ENCODE results near the gene FRMD8.

FRMD8 gene

DNA sequence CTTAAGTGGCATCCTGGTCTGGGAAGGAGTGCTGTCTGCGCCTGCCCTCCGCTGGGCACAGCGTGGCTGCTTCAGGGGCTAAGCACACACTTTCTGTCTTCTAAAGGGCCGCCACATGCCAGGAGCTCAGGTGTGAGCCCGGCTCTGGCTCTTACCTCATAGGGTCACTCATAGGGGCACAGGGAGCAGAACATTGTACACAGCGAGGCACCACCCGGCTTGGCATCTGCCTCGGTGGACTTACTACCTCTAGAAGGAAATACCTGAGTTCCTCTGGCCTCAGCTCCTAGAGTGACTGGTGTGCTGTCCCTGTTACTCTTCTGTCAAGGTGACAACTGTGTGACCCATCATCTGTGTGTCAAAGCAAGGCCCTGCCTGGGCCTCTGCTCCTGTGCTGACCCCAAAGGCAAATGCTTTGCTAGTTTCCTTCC lies 49.6 kb downstream of the FRMD8 start:
- TF ChIP-seq, protein P1, sequence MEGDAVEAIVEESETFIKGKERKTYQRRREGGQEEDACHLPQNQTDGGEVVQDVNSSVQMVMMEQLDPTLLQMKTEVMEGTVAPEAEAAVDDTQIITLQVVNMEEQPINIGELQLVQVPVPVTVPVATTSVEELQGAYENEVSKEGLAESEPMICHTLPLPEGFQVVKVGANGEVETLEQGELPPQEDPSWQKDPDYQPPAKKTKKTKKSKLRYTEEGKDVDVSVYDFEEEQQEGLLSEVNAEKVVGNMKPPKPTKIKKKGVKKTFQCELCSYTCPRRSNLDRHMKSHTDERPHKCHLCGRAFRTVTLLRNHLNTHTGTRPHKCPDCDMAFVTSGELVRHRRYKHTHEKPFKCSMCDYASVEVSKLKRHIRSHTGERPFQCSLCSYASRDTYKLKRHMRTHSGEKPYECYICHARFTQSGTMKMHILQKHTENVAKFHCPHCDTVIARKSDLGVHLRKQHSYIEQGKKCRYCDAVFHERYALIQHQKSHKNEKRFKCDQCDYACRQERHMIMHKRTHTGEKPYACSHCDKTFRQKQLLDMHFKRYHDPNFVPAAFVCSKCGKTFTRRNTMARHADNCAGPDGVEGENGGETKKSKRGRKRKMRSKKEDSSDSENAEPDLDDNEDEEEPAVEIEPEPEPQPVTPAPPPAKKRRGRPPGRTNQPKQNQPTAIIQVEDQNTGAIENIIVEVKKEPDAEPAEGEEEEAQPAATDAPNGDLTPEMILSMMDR (IDR thresholded peaks at IDR 0.05; ENCODE audit: low read depth, low read length) = no peak
- no peak overlapping the region for H3K4me3 ChIP-seq (ENCODE audit: low read depth, low read length)

DNA sequence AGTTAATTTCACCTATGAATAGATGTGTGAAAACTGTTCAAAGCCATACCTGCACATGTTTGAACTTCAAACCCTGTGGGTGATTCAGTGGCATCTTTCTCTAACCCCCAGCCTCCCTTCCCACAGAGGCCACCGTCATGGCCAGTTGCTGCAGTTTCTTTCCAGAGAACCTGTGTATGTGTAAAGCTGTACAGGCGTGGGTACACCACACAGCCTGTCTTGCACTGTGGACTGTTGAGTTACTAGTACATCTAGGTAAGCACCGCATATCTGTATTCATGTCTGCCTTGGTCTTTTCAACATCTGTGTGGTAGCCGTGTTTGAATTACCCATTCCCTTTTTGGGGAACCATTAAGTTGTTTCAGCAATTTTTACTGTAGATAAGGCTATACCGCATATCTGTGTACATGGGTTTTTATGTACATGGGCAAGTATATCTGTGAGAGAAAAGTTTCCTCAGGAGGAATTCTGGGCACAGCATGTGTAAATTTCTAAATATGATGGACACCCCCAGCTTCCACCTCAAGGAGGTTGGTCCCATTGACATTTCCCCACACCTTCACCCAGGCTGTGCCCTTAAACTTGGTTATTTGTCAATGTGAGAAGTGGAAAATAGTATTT lies 50.1 kb downstream of the FRMD8 start:
- H3K4me3 ChIP-seq (ENCODE audit: low read depth, low read length) = no peak overlapping the region
- TF ChIP-seq, protein P1 (IDR thresholded peaks at IDR 0.05; ENCODE audit: low read depth, low read length) = no peak

DNA sequence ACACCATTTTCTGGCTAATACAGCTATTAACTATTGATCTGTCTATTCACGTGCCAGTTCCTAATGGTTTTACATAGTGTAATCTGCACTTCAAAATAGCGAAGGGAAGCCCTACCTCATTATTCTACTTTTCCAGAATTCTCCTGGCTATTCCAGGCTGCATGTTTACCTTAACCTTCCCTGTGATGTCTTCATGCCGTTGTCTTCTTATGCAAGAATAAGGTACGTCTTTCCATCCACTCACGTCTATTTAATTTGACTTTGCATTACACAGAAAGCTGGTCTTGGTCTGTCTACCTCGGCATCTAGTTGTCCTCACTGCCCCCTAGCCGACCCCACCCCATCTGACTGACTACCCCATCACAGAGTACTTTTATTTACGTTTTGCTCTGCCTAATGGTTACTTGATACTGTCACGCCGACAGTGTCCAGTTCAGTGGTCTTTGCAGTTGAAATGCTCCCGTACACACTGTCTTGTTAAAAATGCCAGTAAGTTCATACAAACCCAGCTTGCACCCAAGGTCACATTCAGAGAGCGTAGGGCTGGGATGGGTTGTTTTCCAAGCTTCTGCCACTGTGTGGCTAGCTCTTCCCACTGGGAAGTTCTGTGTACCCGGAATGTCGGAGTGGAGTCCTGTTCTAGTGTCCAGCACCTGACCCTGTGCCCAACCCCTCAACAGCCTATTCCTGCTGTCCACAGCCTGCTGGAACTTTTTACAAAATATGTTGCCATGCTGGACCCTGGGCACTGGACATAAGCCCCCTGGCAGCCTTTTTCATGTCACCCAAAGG lies 51.2 kb downstream of the FRMD8 start:
- TF ChIP-seq, protein P1 (IDR thresholded peaks at IDR 0.05; ENCODE audit: low read depth, low read length) = no peak
- no peak overlapping the region for H3K4me3 ChIP-seq (ENCODE audit: low read depth, low read length)

DNA sequence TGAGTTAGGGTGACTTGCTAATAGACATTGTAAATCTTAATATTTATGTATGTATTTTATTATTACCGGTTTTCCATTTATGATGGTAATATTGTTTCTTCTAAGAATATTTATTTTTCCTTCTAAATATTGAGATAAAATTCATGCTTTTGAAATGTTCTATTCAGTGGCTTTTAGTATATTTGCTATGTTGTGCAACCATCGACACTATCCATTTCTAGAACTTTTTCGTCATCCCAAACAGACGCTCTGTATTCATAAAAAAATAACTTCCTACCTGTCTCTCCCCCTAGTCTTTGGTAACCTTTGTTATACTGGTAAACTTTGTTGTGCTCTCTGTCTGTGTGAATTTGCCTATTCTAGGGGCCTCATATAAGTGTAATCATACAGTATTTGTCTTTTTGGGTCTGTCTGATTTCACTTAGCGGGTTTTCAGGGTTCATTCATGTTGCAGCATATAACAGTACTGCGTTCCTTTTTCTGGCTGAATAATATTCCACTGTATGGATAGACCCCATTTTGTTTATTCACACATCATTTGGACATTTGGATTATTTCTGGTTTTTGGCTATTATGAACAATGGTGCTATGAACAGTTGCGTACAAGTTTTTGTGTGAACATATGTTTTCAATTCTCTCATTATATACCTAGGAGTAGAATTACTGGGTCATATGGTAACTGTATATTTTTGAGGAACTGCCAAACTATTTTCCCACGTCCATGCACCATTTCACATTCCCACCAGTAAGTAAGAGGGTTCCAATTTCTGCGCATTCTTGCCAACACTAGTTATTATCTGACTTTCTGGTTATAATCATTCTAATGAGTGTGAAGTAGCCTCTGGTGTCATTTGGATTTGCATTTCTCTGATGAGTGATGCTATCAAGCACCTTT lies 52.1 kb downstream of the FRMD8 start:
- TF ChIP-seq, protein P1 (IDR thresholded peaks at IDR 0.05; ENCODE audit: low read depth, low read length) = no peak

DNA sequence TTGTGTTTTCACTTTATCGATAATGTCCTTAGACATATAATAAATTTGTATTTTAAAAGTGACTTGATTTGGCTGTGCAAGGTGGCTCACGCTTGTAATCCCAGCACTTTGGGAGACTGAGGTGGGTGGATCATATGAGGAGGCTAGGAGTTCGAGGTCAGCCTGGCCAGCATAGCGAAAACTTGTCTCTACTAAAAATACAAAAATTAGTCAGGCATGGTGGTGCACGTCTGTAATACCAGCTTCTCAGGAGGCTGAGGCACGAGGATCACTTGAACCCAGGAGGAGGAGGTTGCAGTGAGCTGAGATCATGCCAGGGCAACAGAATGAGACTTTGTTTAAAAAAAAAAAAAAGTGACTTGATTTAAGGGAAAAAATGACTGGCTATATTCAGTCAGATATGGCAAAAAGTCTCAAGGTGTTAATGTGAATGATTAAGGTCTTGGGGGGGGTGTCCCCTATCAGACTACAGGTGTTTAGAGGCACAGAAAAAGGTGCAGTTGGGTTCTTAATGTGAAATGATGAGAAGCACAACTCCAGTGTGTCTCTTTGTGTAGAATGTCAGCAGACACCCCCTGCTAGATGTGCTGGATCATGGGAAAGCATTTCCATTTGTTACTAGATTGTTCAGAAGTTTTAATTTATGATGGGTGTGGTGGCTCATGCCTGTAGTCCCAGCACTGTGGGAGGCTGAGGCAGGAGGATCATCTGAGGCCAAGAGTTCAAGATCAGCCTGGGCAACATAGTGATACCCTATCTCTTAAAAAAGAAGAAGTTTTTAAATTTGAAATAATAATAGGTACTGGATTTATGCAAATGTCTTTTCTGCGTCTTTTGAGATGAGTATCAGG lies 53.1 kb downstream of the FRMD8 start:
- TF ChIP-seq, protein P1 (IDR thresholded peaks at IDR 0.05; ENCODE audit: low read depth, low read length) = no peak
- H3K4me3 ChIP-seq (ENCODE audit: low read depth, low read length) = no peak overlapping the region

More for the DNA sequence above, 52.1 kb downstream of the FRMD8 start:
- H3K4me3 ChIP-seq (ENCODE audit: low read depth, low read length) = no peak overlapping the region

DNA sequence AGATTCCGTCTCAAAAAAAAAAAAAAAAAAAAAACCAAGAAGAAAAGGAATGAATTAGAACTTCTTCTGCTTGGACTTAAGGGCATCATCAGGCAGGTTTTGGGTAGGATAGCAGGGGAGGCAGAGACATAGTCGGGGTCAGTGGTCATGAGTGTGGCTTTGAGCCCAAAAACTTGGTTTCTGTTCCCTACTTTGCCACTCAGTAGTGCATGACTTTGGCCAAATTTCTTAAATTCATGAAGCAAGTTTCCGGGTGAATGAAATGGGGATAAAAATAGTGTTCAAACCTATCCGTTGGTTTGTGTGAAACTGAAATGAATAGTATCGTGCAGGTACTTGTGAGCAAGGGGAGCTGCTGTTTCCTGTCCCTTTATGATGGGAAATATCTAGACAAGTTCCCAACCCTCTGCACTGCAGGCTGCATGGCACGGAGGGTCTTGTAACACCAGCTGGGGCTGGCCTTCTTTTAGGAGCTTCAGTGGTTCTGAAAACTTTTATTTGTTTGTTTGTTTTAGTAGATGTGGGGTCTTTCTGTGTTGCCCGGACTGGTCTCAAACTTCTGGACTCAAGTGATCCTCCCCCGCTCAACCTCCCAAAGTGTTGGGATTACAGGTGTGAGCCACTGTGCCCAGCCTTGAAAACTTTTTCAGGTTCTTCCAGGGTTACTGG lies 54.5 kb downstream of the FRMD8 start:
- H3K4me3 ChIP-seq (ENCODE audit: low read depth, low read length) = no peak overlapping the region
- TF ChIP-seq, protein P1 (IDR thresholded peaks at IDR 0.05; ENCODE audit: low read depth, low read length) = no peak
